GM12865 (cell line): Measurements from ENCODE around the gene STXBP5.

Experiments used
- DNase-seq: peaks from one replicate; pipeline ENCODE4 v3.0.0; 2010; ENCODE audit warnings: low read depth
- H3K4me3 ChIP-seq: 2 replicates; pipeline ENCODE4 v1.5.1; 2011; ENCODE audit warnings: mild to moderate bottlenecking, low read depth, low read length, control low read depth
- TF ChIP-seq, protein P1 (sequence below): IDR thresholded peaks from 2 replicates; pipeline ENCODE4 v1.5.1; 2011; ENCODE audit warnings: low read length, control low read depth, low read depth, inconsistent platforms; ENCODE audit not compliant: insufficient read depth; ENCODE audit errors: missing control alignments

STXBP5 gene

DNA sequence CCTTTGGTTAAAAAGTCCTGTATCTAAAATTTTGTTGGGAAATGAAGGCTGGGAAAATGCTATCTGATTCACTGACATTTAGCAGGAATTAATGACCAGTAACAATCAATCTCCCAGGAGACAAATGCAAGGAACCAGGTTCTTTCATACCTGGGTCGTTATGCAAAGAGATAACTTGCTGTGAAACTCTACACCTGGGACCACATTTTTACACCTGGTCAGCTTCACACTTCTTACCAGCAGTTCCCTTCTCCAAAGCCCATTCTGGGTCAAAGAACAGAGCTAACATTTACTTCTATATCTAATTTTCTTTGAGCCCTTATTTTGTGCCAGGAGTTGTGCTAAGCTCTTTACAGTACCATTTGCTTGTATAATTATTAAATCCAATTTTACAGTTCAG, 27.4 kb upstream of the STXBP5 start:
- no peak for DNase-seq
- H3K4me3 ChIP-seq, result no peak overlapping the region
- TF ChIP-seq, protein P1, sequence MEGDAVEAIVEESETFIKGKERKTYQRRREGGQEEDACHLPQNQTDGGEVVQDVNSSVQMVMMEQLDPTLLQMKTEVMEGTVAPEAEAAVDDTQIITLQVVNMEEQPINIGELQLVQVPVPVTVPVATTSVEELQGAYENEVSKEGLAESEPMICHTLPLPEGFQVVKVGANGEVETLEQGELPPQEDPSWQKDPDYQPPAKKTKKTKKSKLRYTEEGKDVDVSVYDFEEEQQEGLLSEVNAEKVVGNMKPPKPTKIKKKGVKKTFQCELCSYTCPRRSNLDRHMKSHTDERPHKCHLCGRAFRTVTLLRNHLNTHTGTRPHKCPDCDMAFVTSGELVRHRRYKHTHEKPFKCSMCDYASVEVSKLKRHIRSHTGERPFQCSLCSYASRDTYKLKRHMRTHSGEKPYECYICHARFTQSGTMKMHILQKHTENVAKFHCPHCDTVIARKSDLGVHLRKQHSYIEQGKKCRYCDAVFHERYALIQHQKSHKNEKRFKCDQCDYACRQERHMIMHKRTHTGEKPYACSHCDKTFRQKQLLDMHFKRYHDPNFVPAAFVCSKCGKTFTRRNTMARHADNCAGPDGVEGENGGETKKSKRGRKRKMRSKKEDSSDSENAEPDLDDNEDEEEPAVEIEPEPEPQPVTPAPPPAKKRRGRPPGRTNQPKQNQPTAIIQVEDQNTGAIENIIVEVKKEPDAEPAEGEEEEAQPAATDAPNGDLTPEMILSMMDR, result no peak

DNA sequence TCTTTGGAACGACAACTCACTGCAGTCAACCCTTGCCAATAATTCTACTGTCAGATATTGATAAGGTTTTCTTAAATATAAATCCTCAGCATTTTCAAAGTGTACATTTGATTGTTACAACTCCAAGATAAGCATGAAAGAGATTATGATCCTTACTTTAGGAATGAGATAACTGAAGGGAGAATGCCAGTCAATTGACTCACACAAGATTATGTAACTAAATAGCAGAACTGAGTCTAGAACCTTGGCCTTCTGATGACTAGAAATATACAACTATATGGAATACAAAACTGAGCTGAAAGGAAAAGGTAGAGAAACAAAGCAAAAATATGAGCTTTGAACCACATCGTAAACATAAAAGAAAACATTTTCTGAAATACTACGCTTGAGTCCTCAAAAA, 26.9 kb upstream of the STXBP5 start:
- TF ChIP-seq, protein P1, result no peak
- DNase-seq, result no peak
- no peak overlapping the region for H3K4me3 ChIP-seq

DNA sequence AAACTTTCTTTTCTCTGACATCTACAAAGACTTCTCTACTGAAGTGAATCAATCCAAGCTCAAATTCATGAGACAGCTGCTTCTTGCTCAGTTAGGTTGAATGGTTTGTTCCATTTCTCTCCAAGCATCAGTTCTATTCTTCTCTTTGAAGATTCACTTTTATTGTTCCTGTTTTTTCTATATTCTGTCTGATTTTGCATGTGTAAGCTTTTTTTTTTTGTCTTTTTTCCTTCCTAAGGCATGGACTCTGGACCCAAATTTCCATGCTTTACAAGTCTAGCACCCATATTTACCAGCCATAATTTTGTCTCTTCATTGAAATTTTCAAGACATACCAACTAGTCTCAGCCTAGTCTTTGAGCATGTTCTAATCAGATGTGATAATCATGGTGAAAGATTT, 25.9 kb upstream of the STXBP5 start:
- no peak for DNase-seq
- H3K4me3 ChIP-seq, result no peak overlapping the region
- TF ChIP-seq, protein P1, result no peak

DNA sequence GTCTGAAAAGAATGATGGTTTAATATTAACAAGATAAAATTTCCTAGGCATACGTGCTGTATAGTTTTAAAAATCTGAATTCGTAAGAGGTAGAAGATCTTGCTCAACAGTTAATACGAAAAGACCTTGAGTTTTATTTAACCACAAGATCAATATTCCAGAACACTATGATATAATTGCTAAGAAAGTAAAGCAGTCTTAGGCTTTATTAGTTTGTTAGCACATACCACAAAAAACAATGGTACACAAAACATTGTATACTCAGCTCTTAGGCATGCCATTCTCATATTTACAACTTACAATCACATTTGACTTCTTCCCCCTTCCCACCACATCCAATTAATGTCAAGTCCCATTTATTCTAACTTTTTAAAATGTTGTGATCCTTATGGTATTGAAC, 24.4 kb upstream of the STXBP5 start:
- TF ChIP-seq, protein P1, result no peak

DNA sequence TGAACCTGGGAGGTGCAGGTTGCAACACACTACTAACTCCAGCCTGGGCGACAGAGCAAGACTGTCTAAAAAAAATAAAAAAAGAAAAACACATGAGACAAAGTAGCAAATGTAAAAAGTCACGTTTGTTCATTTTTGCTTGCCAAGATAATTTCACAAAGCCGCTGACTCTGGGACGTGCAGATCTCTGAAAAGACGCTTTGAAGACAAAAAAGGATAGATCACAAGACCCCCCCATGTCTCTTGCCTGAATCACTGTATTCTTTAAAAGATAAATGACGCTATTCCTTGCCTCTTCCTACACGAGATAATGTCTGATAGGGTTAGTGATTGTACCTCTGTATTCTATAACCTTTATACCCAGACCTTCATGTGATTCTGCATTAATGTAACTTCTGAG, 23.3 kb upstream of the STXBP5 start:
- DNase-seq, result no peak
- TF ChIP-seq, protein P1, result no peak
- no peak overlapping the region for H3K4me3 ChIP-seq

More for the DNA sequence above, 24.4 kb upstream of the STXBP5 start:
- no peak overlapping the region for H3K4me3 ChIP-seq
- no peak for DNase-seq

DNA sequence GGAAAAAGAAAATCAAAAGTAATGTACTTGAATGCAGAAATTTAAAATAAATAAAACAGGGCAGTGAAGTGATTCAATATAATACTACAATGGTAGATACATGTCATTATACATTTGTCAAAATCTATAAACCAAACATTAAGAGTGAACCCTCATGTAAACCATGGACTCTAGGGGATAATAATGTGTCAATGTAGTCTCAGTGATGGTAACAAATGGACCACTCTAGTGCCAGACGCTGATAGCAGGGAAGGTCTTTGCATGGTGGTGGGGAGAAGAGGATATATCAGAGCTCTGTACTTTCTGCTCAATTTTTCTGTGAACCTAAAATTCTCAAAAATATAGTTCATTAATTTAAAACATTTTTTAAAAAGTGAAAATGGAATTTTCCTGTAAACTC, 19.8 kb upstream of the STXBP5 start:
- DNase-seq, result no peak
- no peak overlapping the region for H3K4me3 ChIP-seq
- TF ChIP-seq, protein P1, result no peak

DNA sequence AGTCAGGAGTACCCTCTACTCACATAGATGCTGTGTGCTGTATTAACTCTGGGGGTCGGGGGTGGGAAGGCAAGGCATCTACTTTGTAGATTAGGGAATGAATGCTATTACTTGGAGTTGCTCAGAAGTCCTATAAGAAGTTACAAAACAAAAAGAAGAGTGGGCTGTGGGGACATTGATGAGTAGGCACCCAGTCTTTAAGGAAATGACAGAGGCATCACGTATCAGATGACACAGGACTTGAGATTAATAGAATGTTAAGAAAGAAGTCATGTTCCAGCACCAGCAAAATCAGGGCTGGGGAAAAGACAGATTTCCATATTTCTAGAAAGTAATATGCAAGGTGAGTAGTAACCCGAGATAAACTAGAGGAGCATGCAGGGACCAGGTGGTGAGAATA, 19.0 kb upstream of the STXBP5 start:
- H3K4me3 ChIP-seq, result no peak overlapping the region
- DNase-seq, result no peak
- TF ChIP-seq, protein P1, result no peak
